ENCODE data around the gene HOPX. TPM values are rescaled to one million over a fixed set of nuclear protein-coding genes. Genes with fewer than 3 reads are reported as not detected.

The HOPX gene
- total RNA-seq, 1 experiment from 2014 or later, result not detected

DNA sequence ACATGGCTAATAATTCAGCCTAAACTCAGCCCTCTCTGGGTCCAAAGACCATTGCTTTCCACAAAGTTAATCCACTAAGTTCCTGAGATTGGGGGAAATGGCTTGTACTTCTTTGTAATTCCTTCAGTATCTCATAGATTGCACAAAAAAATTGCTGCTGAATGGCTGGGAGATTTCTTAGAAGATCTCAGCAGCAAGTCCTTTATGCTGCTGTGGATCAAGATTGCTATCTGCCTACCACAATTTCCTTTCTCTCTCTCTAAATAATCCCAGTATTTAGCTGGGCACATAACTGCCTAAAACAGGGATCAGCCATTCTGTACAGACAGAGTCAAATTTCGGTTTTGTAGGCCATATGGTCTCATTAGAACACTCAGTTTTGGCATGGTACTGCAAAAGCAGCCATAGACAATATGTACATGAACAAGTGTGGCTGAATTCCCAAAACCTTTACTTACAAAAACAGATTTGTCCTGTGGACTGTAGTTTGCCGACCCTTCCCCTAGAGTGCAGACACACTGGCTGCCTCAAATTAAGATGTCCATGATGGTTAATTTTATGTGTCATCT lies 18.5 kb upstream of the HOPX start:
- no peak overlapping the region for H4K5ac ChIP-seq (ENCODE audit: insufficient read length, low read depth, low read length)
- WGBS (ENCODE audit: extremely low coverage, insufficient read length, low lambda C conversion rate), result no CpG with 5 or more reads among the region's 2 CpGs
- H3K14ac ChIP-seq (ENCODE audit: insufficient read depth, low read length), result no peak overlapping the region
- no peak overlapping the region for H3K4me3 Mint-ChIP-seq
- no peak overlapping the region for H3K9ac ChIP-seq (ENCODE audit: extremely low read depth, insufficient read length, low read length)
- TF ChIP-seq CTCF (conservative IDR thresholded peaks at IDR 0.05), result no peak
- H3K23me2 ChIP-seq (ENCODE audit: insufficient read length, low read depth, low read length, poor library complexity, severe bottlenecking), result no peaks in the 10 kb centered on the region
- no peaks in the 10 kb centered on the region for H3K79me1 ChIP-seq (ENCODE audit: insufficient read depth, low read depth, low read length, poor library complexity, severe bottlenecking)
- no peak overlapping the region for H3K27ac Mint-ChIP-seq
- H2AFZ ChIP-seq (ENCODE audit: low read length), result no peak overlapping the region
- H3K9me3 ChIP-seq (ENCODE audit: control insufficient read depth, low read depth, low read length), result no peaks in the 10 kb centered on the region
- H2BK20ac ChIP-seq (ENCODE audit: low read depth, low read length, poor library complexity, severe bottlenecking), result no peak overlapping the region
- H2BK5ac ChIP-seq (ENCODE audit: insufficient read length, low read length), result no peak overlapping the region
- no peak overlapping the region for H3K56ac ChIP-seq (ENCODE audit: insufficient read length, low read depth, low read length)
- no peak overlapping the region for H3K4me2 ChIP-seq (ENCODE audit: insufficient read depth, insufficient read length, low read length)
- H3K23ac ChIP-seq (ENCODE audit: insufficient read length, low read depth, low read length), result no peak overlapping the region
- DNase-seq, result no peak
- no peak overlapping the region for H3K27ac ChIP-seq (ENCODE audit: insufficient read length, low read depth, low read length)
- H3K36me3 Mint-ChIP-seq (ENCODE audit: insufficient read depth in 1 of 3, low read depth in 3 of 3), result 0 out of 7 replicates have a peak, but pooled peaks cover 0 to under 1% (median 0%) of the 10 kb centered on the region in 3 experiments
- no peak overlapping the region for H4K91ac ChIP-seq (ENCODE audit: insufficient read length, low read depth, low read length)
- H4K20me1 ChIP-seq (ENCODE audit: control insufficient read depth, insufficient read depth, insufficient read length), result no peaks in the 10 kb centered on the region
- H3K9me3 Mint-ChIP-seq, result peaks cover 0 to 3% of the 10 kb centered on the region in 2 experiments; a peak in 2 of 5 replicates
- peaks cover 18% of the 10 kb centered on the region for H3K27me3 Mint-ChIP-seq (ENCODE audit: low read depth)
- no peak overlapping the region for H2BK15ac ChIP-seq (ENCODE audit: low read depth, low read length)
- no peak overlapping the region for H3T11ph ChIP-seq (ENCODE audit: low read length)
- H3K18ac ChIP-seq (ENCODE audit: insufficient read length, low read depth, low read length), result no peak overlapping the region
- H2AK5ac ChIP-seq (ENCODE audit: insufficient read length, low read length), result no peak overlapping the region
- no peaks in the 10 kb centered on the region; the same call in 1 of the 2 replicates for H3K4me1 ChIP-seq (ENCODE audit: insufficient read depth, low read length)
- no peak overlapping the region for H2BK12ac ChIP-seq (ENCODE audit: insufficient read length, low read depth, low read length)
- H4K8ac ChIP-seq (replicated peaks; ENCODE audit: insufficient read length, low read depth, low read length), result no peak overlapping the region
- peaks cover 2 to 9% of the 10 kb centered on the region in 2 experiments for H3K4me1 Mint-ChIP-seq
- no peaks in the 10 kb centered on the region for H3K79me2 ChIP-seq (ENCODE audit: insufficient read depth, low read length)
- no peaks in the 10 kb centered on the region for H3K27me3 ChIP-seq (ENCODE audit: insufficient read depth, low read length)
- H3K4ac ChIP-seq (ENCODE audit: low read depth, low read length), result no peak overlapping the region
- H2BK120ac ChIP-seq (ENCODE audit: low read depth, low read length, poor library complexity, severe bottlenecking), result no peak overlapping the region
